GM12878 (cell line): Measurements from ENCODE around the gene KCNJ10. TPM values are rescaled to one million over a fixed set of nuclear protein-coding genes. Genes with fewer than 3 reads are reported as not detected.

Experiments
- ATAC-seq: fragments of 200-7000 bp; cut with Tn5 transposase; 3 replicates; pipeline ENCODE4 v1.9.1; 2020; ENCODE audit warnings: mild to moderate bottlenecking, moderate library complexity
- BruUV-seq: library from RNA; stranded (reverse); fragments of 400-500 nt; replicated peaks from 2 replicates; lab custom pipeline; 2021; lab: Mats Ljungman, UMichigan
- CTCF ChIA-PET: fragments of 300-600 bp; sonication (Branson Sonifier 250); formaldehyde crosslinking; extraction: SDS; loops from one replicate; lab custom pipeline; 2021; ENCODE audit warnings: inconsistent platforms; lab: Yijun Ruan, JAX
- POLR2A ChIA-PET: fragments of 350-600 bp; formaldehyde crosslinking; extraction: SDS; loops from one replicate; lab custom pipeline; 2021; ENCODE audit warnings: inconsistent platforms; lab: Charles Lee
- RAD21 ChIA-PET: fragments of 300-600 bp; sonication (Branson Sonifier 250); formaldehyde crosslinking; loops from one replicate; lab custom pipeline; 2023; ENCODE audit warnings: antibody characterized with exemption; ENCODE audit not compliant: unreplicated experiment; lab: Charles Lee
- SMC1A ChIA-PET: fragments of 300-600 bp; sonication (Branson Sonifier 250); formaldehyde crosslinking; loops from one replicate; lab custom pipeline; 2023; ENCODE audit not compliant: unreplicated experiment, uncharacterized antibody; lab: Charles Lee
- DNase-seq: peaks from one replicate; pipeline ENCODE4 v3.0.0-alpha.2; 2011; ENCODE audit warnings: low read depth, low spot score
- FAIRE-seq: peaks from 3 replicates; lab custom pipeline; 2011; peaks lifted over from hg19 to GRCh38; lab: Jason Lieb, UNC
- H2AFZ ChIP-seq: 2 replicates; pipeline ENCODE4 v1.6.0; 2011; ENCODE audit warnings: low read depth, low read length, control low read depth; ENCODE audit not compliant: control insufficient read depth
- H3K27ac ChIP-seq: 2 replicates; pipeline ENCODE4 v1.5.1; 2011; ENCODE audit warnings: control low read depth; ENCODE audit not compliant: control insufficient read depth, insufficient read depth
- H3K27me3 ChIP-seq, 2 experiments: replicated peaks in 1 of 2; 2 replicates each; pipeline versions ENCODE4 v1.6.0 to v1.6.1; 2011; ENCODE audit warnings: low read length in 1 of 2; ENCODE audit not compliant: control insufficient read depth in 2 of 2, insufficient read depth in 2 of 2
- H3K36me3 ChIP-seq, 2 experiments: 2 replicates each; pipeline ENCODE4 v1.5.1; 2011; ENCODE audit warnings: low read length in 1 of 2; ENCODE audit not compliant: control insufficient read depth in 2 of 2, insufficient read depth in 2 of 2
- H3K4me1 ChIP-seq: 2 replicates; pipeline ENCODE4 v1.6.1; 2011; ENCODE audit warnings: mild to moderate bottlenecking, low read length, moderate library complexity, mixed read lengths; ENCODE audit not compliant: control insufficient read depth, insufficient read depth
- H3K4me2 ChIP-seq: 2 replicates; pipeline ENCODE4 v1.6.0; 2011; ENCODE audit warnings: control low read depth; ENCODE audit not compliant: control insufficient read depth, insufficient read depth
- H3K4me3 ChIP-seq: fragments of 200-600 bp; sonication (generic); 2 replicates; pipeline ENCODE4 v1.5.1; 2016
- H3K79me2 ChIP-seq: 2 replicates; pipeline ENCODE4 v1.6.0; 2011; ENCODE audit warnings: low read length; ENCODE audit not compliant: control insufficient read depth, insufficient read depth
- H3K9ac ChIP-seq: 2 replicates; pipeline ENCODE4 v1.8.0; 2011; ENCODE audit warnings: low read length, control low read depth, mixed read lengths; ENCODE audit not compliant: control insufficient read depth, insufficient read depth
- H3K9me3 ChIP-seq: replicated peaks from 3 replicates; pipeline ENCODE4 v1.5.1; 2011; ENCODE audit warnings: mild to moderate bottlenecking, low read length; ENCODE audit not compliant: control insufficient read depth, insufficient read depth
- H4K20me1 ChIP-seq: 2 replicates; pipeline ENCODE4 v1.6.0; 2011; ENCODE audit not compliant: control insufficient read depth, insufficient read depth
- BHLHE40 ChIP-seq, 2 experiments: fragments of 450-650 bp in 1 of 2; IDR thresholded peaks; 2 replicates each; pipeline ENCODE4 v1.6.1; 2011 to 2017; ENCODE audit warnings: low read depth in 2 of 2, borderline replicate concordance in 1 of 2, improper control_type of control experiment in 1 of 2, low read length in 1 of 2, mild to moderate bottlenecking in 1 of 2
- CBX5 ChIP-seq: sonication (generic); IDR thresholded peaks from 2 replicates; pipeline ENCODE4 v1.6.1; 2016; ENCODE audit warnings: low read depth, moderate library complexity, mild to moderate bottlenecking, inconsistent platforms
- CTCF ChIP-seq, 3 experiments: IDR thresholded peaks in 2 of 3; conservative IDR thresholded peaks in 1 of 3; 2 replicates each; pipeline ENCODE4 v1.5.1; 2011; ENCODE audit warnings: low read depth in 3 of 3, low read length in 3 of 3, mild to moderate bottlenecking in 3 of 3, control low read depth in 2 of 3, moderate library complexity in 2 of 3, inconsistent platforms in 1 of 3, mixed read lengths in 1 of 3; ENCODE audit not compliant: control insufficient read depth in 2 of 3, insufficient read depth in 1 of 3; ENCODE audit errors: extremely low read depth in 1 of 3
- EZH2 ChIP-seq: IDR thresholded peaks from 2 replicates; pipeline ENCODE4 v1.6.1; 2012; ENCODE audit warnings: low read depth, mild to moderate bottlenecking, control low read depth, inconsistent platforms, low read length, borderline replicate concordance; ENCODE audit not compliant: control insufficient read depth
- FOXM1 ChIP-seq: IDR thresholded peaks from 2 replicates; pipeline ENCODE4 v1.6.1; 2012; ENCODE audit warnings: low read depth, mild to moderate bottlenecking, inconsistent platforms, low read length, moderate library complexity
- HCFC1 ChIP-seq: fragments of 150-350 bp; IDR thresholded peaks from 2 replicates; pipeline ENCODE4 v1.6.1; 2014; ENCODE audit warnings: low read length
- HDAC6 ChIP-seq: fragments of 200-600 bp; sonication (generic); IDR thresholded peaks from one replicate; pipeline ENCODE4 v1.8.0; 2017; ENCODE audit warnings: antibody characterized with exemption; ENCODE audit not compliant: unreplicated experiment
- JUND ChIP-seq: IDR thresholded peaks from 2 replicates; pipeline ENCODE4 v1.6.1; 2012; ENCODE audit warnings: low read depth, mild to moderate bottlenecking, low read length, improper control_type of control experiment, moderate library complexity
- LARP7 ChIP-seq: fragments of 450-650 bp; IDR thresholded peaks from 2 replicates; pipeline ENCODE4 v1.6.1; 2017; ENCODE audit warnings: mild to moderate bottlenecking
- NFIC ChIP-seq: IDR thresholded peaks from 2 replicates; pipeline ENCODE4 v1.6.1; 2012; ENCODE audit warnings: low read depth, mild to moderate bottlenecking, inconsistent platforms, low read length, moderate library complexity
- RAD21 ChIP-seq: IDR thresholded peaks from 2 replicates; pipeline ENCODE4 v1.6.1; 2011; ENCODE audit warnings: mild to moderate bottlenecking, low read depth, low read length, moderate library complexity; ENCODE audit not compliant: insufficient read depth
- RB1 ChIP-seq: fragments of 450-650 bp; formaldehyde crosslinking; IDR thresholded peaks from 2 replicates; pipeline ENCODE4 v1.6.1; 2017; ENCODE audit warnings: mild to moderate bottlenecking, borderline replicate concordance
- SMC3 ChIP-seq: IDR thresholded peaks from 2 replicates; pipeline ENCODE4 v1.6.1; 2011; ENCODE audit warnings: low read length, improper control_type of control experiment, borderline replicate concordance
- SUZ12 ChIP-seq: fragments of 200-600 bp; sonication (generic); IDR thresholded peaks from one replicate; pipeline ENCODE4 v1.6.1; 2018; ENCODE audit warnings: antibody characterized with exemption, mild to moderate bottlenecking; ENCODE audit not compliant: unreplicated experiment
- TCF12 ChIP-seq: IDR thresholded peaks from 2 replicates; pipeline ENCODE4 v1.6.1; 2011; ENCODE audit warnings: low read depth, mild to moderate bottlenecking, low read length
- YY1 ChIP-seq: IDR thresholded peaks from 2 replicates; pipeline ENCODE4 v1.6.1; 2011; ENCODE audit warnings: low read depth, mild to moderate bottlenecking, low read length
- ZNF274 ChIP-seq: IDR thresholded peaks from one replicate; pipeline ENCODE4 v1.8.0; 2011; ENCODE audit not compliant: insufficient read length, insufficient read depth
- ZNF622 ChIP-seq: fragments of 450-650 bp; IDR thresholded peaks from 2 replicates; pipeline ENCODE4 v1.6.1; 2017; ENCODE audit warnings: mild to moderate bottlenecking, inconsistent platforms
- WGBS: methylation state at CpG from one replicate; pipeline ENCODE4 v1.1.6; 2016; ENCODE audit warnings: low lambda C conversion rate; ENCODE audit not compliant: insufficient replicate concordance, insufficient coverage; ENCODE audit errors: missing lambda C conversion rate; 5-methylcytosine and 5-hydroxymethylcytosine counted together
- in situ Hi-C: fragments of 300-500 bp; cut with MboI; formaldehyde crosslinking; loops from 9 replicates; pipeline ENCODE4 v1.14.3; 2018; ENCODE audit warnings: mixed read lengths
- intact Hi-C: fragments of 100-400 bp; cut with micrococcal nuclease; formaldehyde crosslinking; loops from one replicate; pipeline ENCODE4 v1.14.2; 2022; ENCODE audit not compliant: unreplicated experiment
- polyA plus RNA-seq, 11 experiments: library from polyadenylated mRNA; depleted of rRNA in 4 of 11; unstranded in 6 of 11; stranded (reverse) in 5 of 11; fragments of >200 nt; fragmentation: Nextera tagmentation in 4 of 11; fragmentation: Illumina TruSeq in 1 of 11; extraction: Ambion mirVana in 4 of 11; extraction: Trizol in 1 of 11; gene quantifications; 1 replicate in 1 of 11; 2 replicates in 10 of 11; pipeline versions ENCODE4 v1.2.1 to v1.2.3, GENCODE V29; 2011 to 2016; ENCODE audit warnings: inconsistent platforms in 2 of 11, missing spikeins in 2 of 11, low read depth in 1 of 11
- total RNA-seq, 4 experiments: library from RNA; depleted of rRNA in 3 of 4; stranded (reverse); fragments of >200 nt in 3 of 4; fragmentation: Illumina TruSeq in 1 of 4; extraction: Trizol in 1 of 4; gene quantifications; 2 replicates each; pipeline versions ENCODE4 v1.2.1 to v1.2.3, GENCODE V29; 2013 to 2021

Gene KCNJ10
- total and polyA plus RNA-seq, 10 of the 15 experiments (the other 5 are each of a cell fraction or from before 2014, with no cell fraction given): 0.01 to 0.29 (median 0.09) TPM; not detected in 2

GRCh38 chr1:160007577-160008200 lies 62.3 kb downstream of the KCNJ10 start (continued):
- TF ChIP-seq SMC3: peak; percentile 47; the same call in 1 of the 2 replicates
- no peak for TF ChIP-seq LARP7
- TF ChIP-seq RAD21: peak; percentile 74
- no peak for TF ChIP-seq EZH2

GRCh38 chr1:160006312-160006940 lies 63.5 kb downstream of the KCNJ10 start:
- BruUV-seq: no TSS peak
- Histone ChIP-seq H3K9ac (no peak overlapping the region), H3K79me2 (no peaks in the 10 kb centered on the region), H3K4me2 (no peak overlapping the region), H3K9me3 (no peaks in the 10 kb centered on the region), H3K36me3 (no peaks in the 10 kb centered on the region), H4K20me1 (no peaks in the 10 kb centered on the region), H3K4me1 (no peaks in the 10 kb centered on the region), H3K4me3 (no peak overlapping the region), H3K27ac (no peak overlapping the region), H3K27me3 (no peaks in the 10 kb centered on the region; a peak in 1 of 4 replicates), H2AFZ (no peak overlapping the region)
- FAIRE-seq: peak; percentile 71
- ChIA-PET SMC1A (interaction anchor here (0.9 to 8.4 kb wide), 24 partner anchors 8 to 246 kb away, joined by 3 to 122 read pairs (median 6); partner anchors contain the start of genes DUSP23, FCRL6, SLAMF8 and SLAMF9), CTCF (interaction anchor here (0.6 to 12.5 kb wide), 46 partner anchors 10 to 874 kb away, joined by 3 to 422 read pairs (median 5); partner anchors contain the start of genes CASQ1, FCRL6, KCNJ9 and PIGM), RAD21 (interaction anchor here (0.7 to 6.4 kb wide), 13 partner anchors 10 to 370 kb away, joined by 3 to 113 read pairs (median 9); no protein-coding TSS in a partner anchor), POLR2A (no interaction called here)
- TF ChIP-seq TCF12 (0 out of 2 replicates have a peak, but pooled peaks have one; percentile 39), ZNF622 (no peak), YY1 (peak; percentile 55; the same call in 1 of the 2 replicates), SUZ12 (no peak), CBX5 (no peak), HDAC6 (no peak), JUND (no peak), SMC3 (peak; percentile 90), BHLHE40 (IDR thresholded peaks at IDR 0.05; ENCODE audit: borderline replicate concordance in 1 of 2, low read depth in 2 of 2, low read length in 1 of 2) (0 out of 4 replicates have a peak, but pooled peaks of 1 of the 2 experiments have one; percentile 23), RB1 (0 out of 2 replicates have a peak, but pooled peaks have one; percentile 47), FOXM1 (no peak), RAD21 (peak; percentile 70), CTCF (IDR thresholded peaks at IDR 0.05 in 2 of 3, conservative IDR thresholded peaks at IDR 0.05 in 1 of 3; ENCODE audit: control insufficient read depth in 2 of 3, extremely low read depth in 1 of 3, insufficient read depth in 1 of 3, low read depth in 3 of 3, low read length in 3 of 3) (peak; percentile 84 to 94 (median 94)), HCFC1 (no peak), ZNF274 (no peak), NFIC (no peak)
- in situ Hi-C loops (loop anchor here (5.0 kb wide), 2 partner anchors 69 to 209 kb away; no protein-coding TSS in a partner anchor), intact Hi-C loops (loop anchor here (1.0 to 5.0 kb wide), 5 partner anchors 70 to 846 kb away; partner anchors contain the start of gene DUSP23)
- DNase-seq: no peak
- 25% methylated on average over 5 of the region's 5 CpGs for WGBS
- ATAC-seq: peak; percentile 98
